ENCODE measurements around the gene MICB.

MICB gene

GRCh38 chr6:31472259-31472658 lies 25.7 kb upstream of the MICB start:
- no peak for TF ChIP-seq NFIC (IDR thresholded peaks at IDR 0.05)
- no peak for TF ChIP-seq EP300 (IDR thresholded peaks at IDR 0.05; ENCODE audit: borderline replicate concordance)
- no peak for TF ChIP-seq TCF12 (IDR thresholded peaks at IDR 0.05; ENCODE audit: low read depth)
- TF ChIP-seq CEBPB (IDR thresholded peaks at IDR 0.05) = no peak
- TF ChIP-seq RAD21 (IDR thresholded peaks at IDR 0.05; ENCODE audit: low read depth) = no peak
- TF ChIP-seq TAF1 (IDR thresholded peaks at IDR 0.05; ENCODE audit: low read depth) = no peak
- TF ChIP-seq CREB1 (IDR thresholded peaks at IDR 0.05; ENCODE audit: low read depth) = no peak
- no peak for TF ChIP-seq ZBTB7A (IDR thresholded peaks at IDR 0.05; ENCODE audit: low read depth)
- TF ChIP-seq REST (IDR thresholded peaks at IDR 0.05; ENCODE audit: low read depth) = no peak
- no peak for TF ChIP-seq YY1 (IDR thresholded peaks at IDR 0.05; ENCODE audit: low read depth)
- no peak for TF ChIP-seq MAX (IDR thresholded peaks at IDR 0.05)
- no peak for TF ChIP-seq FOXM1 (IDR thresholded peaks at IDR 0.05; ENCODE audit: borderline replicate concordance, low read depth)
- TF ChIP-seq USF1 (IDR thresholded peaks at IDR 0.05) = no peak
- TF ChIP-seq TEAD4 (IDR thresholded peaks at IDR 0.05) = no peak
- TF ChIP-seq EGR1 (IDR thresholded peaks at IDR 0.05) = no peak

GRCh38 chr6:31473244-31473643 lies 24.7 kb upstream of the MICB start:
- no peak for TF ChIP-seq CREB1 (IDR thresholded peaks at IDR 0.05; ENCODE audit: low read depth)
- TF ChIP-seq EP300 (IDR thresholded peaks at IDR 0.05; ENCODE audit: borderline replicate concordance) = no peak
- TF ChIP-seq USF1 (IDR thresholded peaks at IDR 0.05) = no peak
- TF ChIP-seq REST (IDR thresholded peaks at IDR 0.05; ENCODE audit: low read depth) = no peak
- no peak for TF ChIP-seq TAF1 (IDR thresholded peaks at IDR 0.05; ENCODE audit: low read depth)
- no peak for TF ChIP-seq ZBTB7A (IDR thresholded peaks at IDR 0.05; ENCODE audit: low read depth)
- TF ChIP-seq YY1 (IDR thresholded peaks at IDR 0.05; ENCODE audit: low read depth) = no peak

GRCh38 chr6:31473780-31474761 lies 23.9 kb upstream of the MICB start:
- TF ChIP-seq EP300 (IDR thresholded peaks at IDR 0.05; ENCODE audit: borderline replicate concordance) (no peak), MAX (IDR thresholded peaks at IDR 0.05) (no peak), FOXM1 (IDR thresholded peaks at IDR 0.05; ENCODE audit: borderline replicate concordance, low read depth) (no peak), RAD21 (IDR thresholded peaks at IDR 0.05; ENCODE audit: low read depth) (no peak), EGR1 (IDR thresholded peaks at IDR 0.05) (no peak), ZBTB7A (IDR thresholded peaks at IDR 0.05; ENCODE audit: low read depth) (no peak), YY1 (IDR thresholded peaks at IDR 0.05; ENCODE audit: low read depth) (no peak), USF1 (IDR thresholded peaks at IDR 0.05) (no peak), CEBPB (IDR thresholded peaks at IDR 0.05) (no peak), REST (IDR thresholded peaks at IDR 0.05; ENCODE audit: low read depth) (no peak), TCF12 (IDR thresholded peaks at IDR 0.05; ENCODE audit: low read depth) (no peak), TAF1 (IDR thresholded peaks at IDR 0.05; ENCODE audit: low read depth) (no peak), CREB1 (IDR thresholded peaks at IDR 0.05; ENCODE audit: low read depth) (no peak), NFIC (IDR thresholded peaks at IDR 0.05) (no peak), TEAD4 (IDR thresholded peaks at IDR 0.05) (no peak)

All from Ishikawa (cell line).